Muscle layer of duodenum (tissue), 2 donors: Measurements from ENCODE around the gene CAMKMT.

Experiments used
- H3K27ac ChIP-seq: one replicate; pipeline ENCODE4 v1.7.0; 2013; ENCODE audit warnings: mild to moderate bottlenecking, low read length
- H3K27me3 ChIP-seq: one replicate; pipeline ENCODE4 v1.7.0; 2013; ENCODE audit warnings: low read depth, mild to moderate bottlenecking, control low read depth, low read length
- H3K36me3 ChIP-seq, 2 donors: one replicate each; pipeline ENCODE4 v1.7.0; 2013; ENCODE audit warnings: low read length in 2 of 2, control low read depth in 1 of 2, mild to moderate bottlenecking in 1 of 2; ENCODE audit not compliant: insufficient read depth in 2 of 2, control insufficient read depth in 1 of 2
- H3K4me1 ChIP-seq, 2 donors: one replicate each; pipeline ENCODE4 v1.7.0; 2013; ENCODE audit warnings: low read length in 2 of 2, mild to moderate bottlenecking in 2 of 2, control low read depth in 1 of 2, moderate library complexity in 1 of 2; ENCODE audit not compliant: insufficient read depth in 2 of 2, control insufficient read depth in 1 of 2
- H3K4me3 ChIP-seq, 2 donors: one replicate each; pipeline ENCODE4 v1.7.0; 2013; ENCODE audit warnings: low read length in 2 of 2, low read depth in 1 of 2, mild to moderate bottlenecking in 1 of 2
- H3K9me3 ChIP-seq, 2 donors: one replicate each; pipeline ENCODE4 v1.7.0; 2013; ENCODE audit warnings: low read length in 2 of 2, control low read depth in 1 of 2, mild to moderate bottlenecking in 1 of 2; ENCODE audit not compliant: control insufficient read depth in 1 of 2
- donor health status: healthy.

The CAMKMT gene

DNA sequence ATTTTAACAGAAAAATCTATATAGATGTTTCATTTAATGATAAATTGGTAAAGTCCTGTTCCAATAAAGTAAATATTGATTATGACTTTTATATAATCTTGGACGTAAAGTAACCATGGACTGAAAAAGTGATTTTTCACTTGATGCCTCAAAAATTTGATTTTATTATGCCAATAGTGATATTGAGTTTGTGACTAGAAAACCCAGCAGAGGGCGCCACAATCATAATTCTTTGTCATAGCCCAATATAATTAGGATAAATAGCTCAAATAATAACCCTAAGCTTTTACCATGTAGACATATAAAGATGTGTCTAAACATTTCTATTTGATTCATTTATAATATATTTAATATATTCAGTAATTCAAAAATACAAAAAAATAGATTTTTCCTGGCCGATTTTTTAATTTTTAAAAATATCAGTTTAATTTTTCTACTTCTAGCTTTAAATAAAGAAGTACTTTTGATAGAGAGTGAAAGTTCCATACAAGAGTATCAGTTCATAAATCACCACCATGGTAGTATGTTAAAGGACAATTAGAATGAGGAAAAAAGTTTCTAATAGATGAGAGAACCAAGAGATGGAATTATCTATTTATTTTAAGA, 30.7 kb downstream of the CAMKMT start:
- Histone ChIP-seq H3K27ac (no peak overlapping the region), H3K27me3 (no peaks in the 10 kb centered on the region), H3K4me1 (no peaks in the 10 kb centered on the region), H3K9me3 (no peaks in the 10 kb centered on the region), H3K36me3 (no peaks in the 10 kb centered on the region), H3K4me3 (no peak overlapping the region)

DNA sequence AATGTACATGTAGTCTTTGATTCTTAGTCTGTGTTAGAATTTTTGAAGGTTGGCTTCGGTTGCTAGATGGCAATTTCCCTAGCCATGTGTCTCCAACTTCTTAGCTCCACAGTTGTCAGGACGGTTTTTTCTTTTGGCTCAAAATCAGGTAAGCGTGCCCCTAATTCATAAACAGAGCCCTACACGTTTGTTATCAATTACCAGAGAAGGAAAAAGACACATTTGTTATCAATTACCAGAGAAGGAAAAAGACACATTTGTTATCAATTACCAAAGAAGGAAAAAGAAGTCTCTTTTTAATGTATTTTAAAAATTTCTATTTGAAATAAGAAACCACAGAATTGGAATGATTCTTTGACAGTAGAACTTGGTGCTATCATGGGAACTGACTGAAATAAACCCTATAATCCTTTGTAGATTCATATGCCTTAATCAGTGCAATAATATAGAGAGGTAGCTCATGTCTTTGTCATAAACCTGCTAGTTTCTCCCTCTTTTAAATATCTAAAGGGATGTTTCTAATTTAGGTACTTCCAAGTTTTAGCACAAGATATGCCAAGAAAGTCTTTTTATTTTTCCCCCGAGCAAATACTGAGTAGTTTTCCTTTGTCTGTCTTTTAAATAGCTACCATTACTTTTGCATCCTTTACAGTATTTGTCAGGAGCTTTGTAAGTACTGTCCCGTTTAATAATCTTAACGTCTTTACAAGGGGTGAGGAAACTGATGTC, 35.9 kb downstream of the CAMKMT start:
- Histone ChIP-seq H3K9me3 (no peaks in the 10 kb centered on the region), H3K4me1 (no peaks in the 10 kb centered on the region), H3K27ac (no peak overlapping the region), H3K36me3 (no peaks in the 10 kb centered on the region), H3K27me3 (no peaks in the 10 kb centered on the region), H3K4me3 (no peak overlapping the region)

DNA sequence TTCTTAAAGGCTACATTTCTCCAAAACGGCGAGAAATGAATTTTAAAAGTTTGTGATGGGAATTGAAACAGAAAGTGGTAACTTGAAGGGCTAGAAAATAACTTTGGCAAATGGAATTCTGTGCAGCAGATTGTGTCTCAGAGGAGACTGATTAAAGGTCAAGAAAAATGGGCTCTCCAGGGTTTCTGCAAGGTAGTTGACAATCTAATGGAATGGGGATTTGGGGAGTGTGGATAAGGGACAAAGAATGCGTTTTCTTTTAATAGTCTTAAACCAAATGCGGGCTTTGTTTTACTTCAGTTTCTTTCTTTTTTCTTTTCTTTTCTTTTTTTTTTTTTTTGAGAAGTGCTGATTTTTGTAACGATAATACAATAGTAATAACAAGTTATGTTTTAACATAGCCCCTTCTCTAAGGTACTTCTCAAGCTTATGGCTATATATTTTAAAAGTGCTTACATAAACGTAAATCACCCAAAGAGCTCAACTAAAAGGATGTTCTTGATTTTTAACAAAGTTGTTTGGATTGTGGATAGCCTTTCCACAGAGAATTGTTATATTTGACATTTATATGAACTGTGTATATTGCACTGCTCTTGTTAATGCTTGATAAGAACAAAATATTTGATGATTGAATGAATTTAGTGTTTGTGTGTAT, 36.6 kb downstream of the CAMKMT start:
- Histone ChIP-seq H3K4me1 (no peaks in the 10 kb centered on the region), H3K4me3 (no peak overlapping the region), H3K36me3 (no peaks in the 10 kb centered on the region), H3K27ac (no peak overlapping the region), H3K27me3 (no peaks in the 10 kb centered on the region), H3K9me3 (no peaks in the 10 kb centered on the region)

DNA sequence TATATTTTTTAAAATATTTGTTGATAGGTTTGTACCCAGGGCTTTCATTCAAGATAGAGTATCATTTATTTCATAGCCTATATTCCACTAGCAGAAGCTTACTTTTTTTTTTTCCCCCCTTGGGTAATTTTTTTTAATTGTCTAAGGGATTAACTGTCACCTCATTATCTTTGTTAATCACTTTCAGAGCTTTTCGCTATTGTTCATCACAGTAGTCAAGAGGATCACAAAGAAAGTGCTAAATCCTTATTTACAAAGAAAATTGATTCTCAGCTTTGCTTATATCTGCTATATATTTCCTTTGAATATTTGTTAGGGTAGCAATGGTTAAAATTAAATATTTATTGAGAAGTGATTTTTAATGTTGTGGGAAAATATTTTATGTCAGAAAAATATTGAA, 59.0 kb downstream of the CAMKMT start:
- no peaks in the 10 kb centered on the region for H3K9me3 ChIP-seq
- H3K4me1 ChIP-seq: no peaks in the 10 kb centered on the region
- H3K36me3 ChIP-seq: no peaks in the 10 kb centered on the region
- no peak overlapping the region for H3K27ac ChIP-seq
- no peak overlapping the region for H3K4me3 ChIP-seq
- no peaks in the 10 kb centered on the region for H3K27me3 ChIP-seq

DNA sequence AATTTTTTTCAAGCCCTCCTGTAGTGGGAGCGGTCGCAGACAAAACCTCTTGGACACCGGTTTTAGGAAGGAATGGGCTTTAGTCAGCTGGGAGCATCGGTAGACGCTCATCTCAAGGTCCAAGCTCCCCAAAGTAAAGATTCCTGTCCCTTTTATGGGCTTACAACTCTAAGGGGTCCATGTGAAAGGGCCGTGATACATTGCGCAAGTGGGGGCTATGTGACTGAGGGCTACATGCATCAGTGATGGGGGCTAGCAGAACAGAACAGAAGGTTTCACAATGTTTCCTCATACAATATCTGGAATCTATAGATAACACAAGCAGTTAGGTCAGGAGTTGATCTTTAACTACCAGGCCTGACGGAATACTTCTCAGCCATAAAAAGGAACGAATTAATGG, 62.5 kb downstream of the CAMKMT start:
- H3K36me3 ChIP-seq: no peaks in the 10 kb centered on the region
- H3K27me3 ChIP-seq: no peaks in the 10 kb centered on the region
- H3K4me1 ChIP-seq: no peaks in the 10 kb centered on the region
- H3K27ac ChIP-seq: no peak overlapping the region
- no peak overlapping the region for H3K4me3 ChIP-seq
- H3K9me3 ChIP-seq: no peaks in the 10 kb centered on the region

DNA sequence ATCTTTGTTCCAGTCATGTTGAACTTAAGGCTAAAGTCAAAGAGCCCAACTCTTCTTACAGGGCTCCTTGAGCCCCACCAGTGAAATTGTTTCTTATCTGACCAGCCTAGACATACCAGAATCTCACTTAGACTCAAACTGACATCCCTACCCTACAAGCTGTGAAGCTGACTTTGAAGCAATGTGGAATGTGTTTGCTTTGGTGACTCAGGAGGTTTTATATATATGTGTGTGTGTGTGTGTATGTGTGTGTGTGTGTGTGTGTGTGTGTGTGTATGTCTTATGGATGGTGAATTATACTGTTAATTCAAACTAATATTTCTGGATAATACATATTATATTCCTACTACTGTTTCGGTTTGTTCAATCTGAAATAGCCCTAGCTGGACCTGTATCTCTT, 67.3 kb downstream of the CAMKMT start:
- H3K27me3 ChIP-seq: no peaks in the 10 kb centered on the region
- no peak overlapping the region for H3K27ac ChIP-seq
- H3K9me3 ChIP-seq: no peaks in the 10 kb centered on the region
- H3K4me3 ChIP-seq: no peak overlapping the region
- H3K36me3 ChIP-seq: no peaks in the 10 kb centered on the region
- no peaks in the 10 kb centered on the region for H3K4me1 ChIP-seq

DNA sequence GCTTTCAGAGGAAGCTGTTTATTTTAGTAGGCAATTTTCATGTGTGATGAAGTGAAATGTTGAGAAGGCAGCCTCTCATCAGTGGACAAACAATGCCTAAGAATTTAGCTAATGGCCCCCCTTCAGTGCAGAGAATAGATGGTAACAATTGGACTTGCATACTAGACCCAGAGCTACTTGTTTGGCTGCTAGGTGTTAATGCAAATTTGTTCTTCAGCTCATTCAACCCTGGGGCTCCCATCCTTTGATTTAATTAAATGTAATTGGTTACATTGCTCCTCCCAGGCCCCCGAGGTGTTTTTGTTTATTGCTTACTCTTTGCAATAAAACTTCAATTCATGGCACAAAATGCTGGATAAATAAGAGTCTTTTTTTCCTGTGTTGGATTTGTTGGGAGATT, 68.6 kb downstream of the CAMKMT start:
- Histone ChIP-seq H3K27me3 (no peaks in the 10 kb centered on the region), H3K4me3 (no peak overlapping the region), H3K27ac (no peak overlapping the region), H3K36me3 (no peaks in the 10 kb centered on the region), H3K9me3 (no peaks in the 10 kb centered on the region), H3K4me1 (no peaks in the 10 kb centered on the region)

DNA sequence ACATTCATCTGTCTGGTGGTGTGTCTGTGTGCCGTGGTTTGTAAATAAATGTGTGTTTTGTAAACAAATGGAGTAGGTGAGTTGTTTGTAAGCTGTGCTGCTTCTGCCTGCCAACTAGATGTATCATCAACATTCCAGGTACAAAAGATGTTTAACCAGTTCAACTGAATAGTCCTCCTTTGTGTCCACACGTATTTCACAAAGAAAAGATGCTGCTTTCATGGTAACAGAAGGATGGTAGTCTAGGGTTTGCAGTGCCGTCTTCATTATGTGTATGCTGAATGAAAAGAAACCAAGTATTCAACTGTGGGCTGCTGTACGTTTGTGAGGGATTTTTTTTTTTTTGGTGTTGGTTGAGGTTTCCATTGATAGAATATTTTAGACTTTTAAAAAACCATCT, 72.1 kb downstream of the CAMKMT start:
- H3K4me1 ChIP-seq: no peaks in the 10 kb centered on the region
- no peak overlapping the region for H3K27ac ChIP-seq
- no peaks in the 10 kb centered on the region for H3K9me3 ChIP-seq
- H3K36me3 ChIP-seq: no peaks in the 10 kb centered on the region
- H3K4me3 ChIP-seq: no peak overlapping the region
- no peaks in the 10 kb centered on the region for H3K27me3 ChIP-seq

DNA sequence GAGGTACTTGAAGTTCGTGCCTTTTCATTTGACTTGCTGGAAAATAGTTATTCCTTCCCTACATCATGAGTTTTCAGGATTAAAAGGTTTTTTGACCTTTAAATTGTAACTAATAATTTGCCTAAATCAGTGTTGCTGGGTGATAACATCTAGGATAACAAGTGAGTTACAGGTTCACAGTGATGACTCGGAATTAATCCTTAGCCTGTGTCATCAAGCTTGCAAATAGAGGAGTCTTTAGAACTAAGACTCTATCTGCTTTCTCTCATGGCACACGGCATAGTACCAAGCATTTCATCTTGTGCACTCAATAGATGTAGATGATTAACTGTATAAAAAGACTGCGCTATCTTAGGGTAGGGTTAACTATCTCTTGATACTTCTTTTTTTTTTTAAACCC, 79.5 kb downstream of the CAMKMT start:
- H3K4me3 ChIP-seq: no peak overlapping the region
- no peaks in the 10 kb centered on the region for H3K4me1 ChIP-seq
- peaks cover 0 to 5% of the 10 kb centered on the region in 2 donors for H3K36me3 ChIP-seq
- no peaks in the 10 kb centered on the region for H3K9me3 ChIP-seq
- H3K27me3 ChIP-seq: no peaks in the 10 kb centered on the region
- no peak overlapping the region for H3K27ac ChIP-seq

DNA sequence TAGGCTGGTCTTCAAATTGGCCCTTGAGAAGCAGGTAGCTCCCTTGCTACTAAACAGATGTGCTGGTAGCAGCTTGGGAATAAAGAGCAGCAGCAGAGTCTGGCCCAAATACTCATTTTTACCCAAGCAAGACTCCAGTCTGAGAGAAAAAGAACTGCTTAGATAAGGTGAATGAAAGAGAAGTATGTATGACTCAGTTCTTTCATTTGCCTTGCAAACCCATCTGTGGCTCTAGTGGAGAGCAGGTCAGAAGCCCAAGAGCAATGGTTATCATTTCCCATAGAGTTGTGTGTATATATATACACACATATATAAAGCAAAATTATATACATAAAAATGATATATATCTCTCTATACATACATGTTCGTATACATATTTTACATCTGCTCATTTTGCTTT, 80.3 kb downstream of the CAMKMT start:
- Histone ChIP-seq H3K27me3 (no peaks in the 10 kb centered on the region), H3K9me3 (no peaks in the 10 kb centered on the region), H3K4me1 (no peaks in the 10 kb centered on the region), H3K27ac (no peak overlapping the region), H3K36me3 (peaks cover 0 to 5% of the 10 kb centered on the region in 2 donors), H3K4me3 (no peak overlapping the region)

DNA sequence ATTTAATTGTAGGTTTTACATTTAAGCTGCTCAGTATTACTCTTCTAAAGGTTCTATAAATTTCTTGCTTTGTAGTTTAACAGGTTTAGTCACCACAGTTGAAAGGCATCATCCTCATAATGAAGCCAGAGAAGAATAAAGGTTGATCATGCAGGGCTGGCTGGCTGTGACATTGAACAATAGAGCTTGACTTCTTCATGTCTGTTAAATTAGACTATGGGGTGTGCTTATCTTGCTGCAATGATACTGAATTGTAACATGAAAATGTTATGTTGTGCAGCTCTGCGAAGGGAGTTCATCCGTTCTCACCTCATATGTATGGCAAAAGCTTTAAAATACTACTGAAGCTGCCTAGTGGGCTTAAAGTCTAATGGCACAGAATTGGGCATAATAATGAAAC, 81.8 kb downstream of the CAMKMT start:
- Histone ChIP-seq H3K27me3 (no peaks in the 10 kb centered on the region), H3K4me1 (no peaks in the 10 kb centered on the region), H3K4me3 (no peak overlapping the region), H3K27ac (no peak overlapping the region), H3K9me3 (no peaks in the 10 kb centered on the region), H3K36me3 (peaks cover 0 to 5% of the 10 kb centered on the region in 2 donors)
